SK-N-SH (cell line): Measurements from ENCODE around the gene S100A13. TPM values are rescaled to one million over a fixed set of nuclear protein-coding genes. Genes with fewer than 3 reads are reported as not detected.
A peak's percentile ranks its signal among the peaks of the same experiment; 100 is the strongest.

Experiments
- CTCF ChIA-PET: fragments of 300-600, 350-600 bp; formaldehyde crosslinking; extraction: SDS; loops from one replicate; lab custom pipeline; 2021; lab: Yijun Ruan, JAX
- POLR2A ChIA-PET: fragments of 350-600 bp; sonication (Branson Sonifier 250); formaldehyde crosslinking; extraction: SDS; loops from one replicate; lab custom pipeline; 2020; ENCODE audit warnings: antibody characterized with exemption, inconsistent platforms; lab: Yijun Ruan, JAX
- DNase-seq: peaks from one replicate; pipeline ENCODE4 v3.0.0; 2012
- H2AFZ ChIP-seq: fragments of 200-600 bp; sonication (generic); 2 replicates; pipeline ENCODE4 v1.8.1; 2016; ENCODE audit warnings: antibody characterized with exemption, mild to moderate bottlenecking, low read depth
- H3F3A ChIP-seq: fragments of 200-600 bp; sonication (generic); replicated peaks from 2 replicates; pipeline ENCODE3; 2016; ENCODE audit warnings: antibody characterized with exemption, mild to moderate bottlenecking; ENCODE audit not compliant: insufficient read depth
- H3K27ac ChIP-seq, 2 experiments: fragments of 200-500 bp in 1 of 2; fragments of 200-600 bp in 1 of 2; sonication (Bioruptor generic) in 1 of 2; sonication (generic), shearing (Covaris generic) in 1 of 2; 2 replicates each; pipeline versions ENCODE4 v1.5.1 to v1.6.1; 2014 to 2016; ENCODE audit warnings: low read depth in 2 of 2, inconsistent platforms in 1 of 2, low read length in 1 of 2, mild to moderate bottlenecking in 1 of 2, mixed read lengths in 1 of 2
- H3K27me3 ChIP-seq: fragments of 200-600 bp; sonication (generic), shearing (Covaris generic); 2 replicates; pipeline ENCODE4 v1.6.1; 2016; ENCODE audit warnings: mixed run types; ENCODE audit not compliant: insufficient read depth
- H3K36me3 ChIP-seq, 2 experiments: fragments of 200-500 bp in 1 of 2; fragments of 200-600 bp in 1 of 2; sonication (Bioruptor generic) in 1 of 2; sonication (generic) in 1 of 2; replicated peaks in 1 of 2; 2 replicates each; pipeline versions ENCODE3 to v1.5.1; 2014 to 2016; ENCODE audit warnings: low read length in 1 of 2, mild to moderate bottlenecking in 1 of 2; ENCODE audit not compliant: insufficient read depth in 2 of 2, control insufficient read depth in 1 of 2
- H3K4me1 ChIP-seq, 2 experiments: fragments of 200-500 bp in 1 of 2; fragments of 200-600 bp in 1 of 2; sonication (Bioruptor generic) in 1 of 2; sonication (generic), shearing (Covaris generic) in 1 of 2; 2 replicates each; pipeline versions ENCODE4 v1.5.1 to v1.6.1; 2014 to 2016; ENCODE audit warnings: low read depth in 1 of 2, low read length in 1 of 2, mixed run types in 1 of 2; ENCODE audit not compliant: insufficient read depth in 2 of 2, control insufficient read depth in 1 of 2
- H3K4me2 ChIP-seq: fragments of 200-600 bp; sonication (generic), shearing (Covaris generic); 2 replicates; pipeline ENCODE4 v1.6.1; 2017; ENCODE audit warnings: mixed run types
- H3K4me3 ChIP-seq, 2 experiments: fragments of 200-500 bp in 1 of 2; fragments of 200-600 bp in 1 of 2; sonication (Bioruptor generic) in 1 of 2; sonication (generic), shearing (Covaris generic) in 1 of 2; 2 replicates each; pipeline versions ENCODE4 v1.5.1 to v1.8.1; 2014 to 2016; ENCODE audit warnings: low read depth in 2 of 2, inconsistent platforms in 1 of 2, low read length in 1 of 2, mild to moderate bottlenecking in 1 of 2, mixed read lengths in 1 of 2, moderate library complexity in 1 of 2
- H3K79me2 ChIP-seq: fragments of 200-600 bp; sonication (generic); 2 replicates; pipeline ENCODE4 v1.8.1; 2017; ENCODE audit warnings: mild to moderate bottlenecking; ENCODE audit not compliant: insufficient read depth
- H3K9ac ChIP-seq: fragments of 200-600 bp; sonication (generic); 2 replicates; pipeline ENCODE4 v1.6.1; 2017; ENCODE audit warnings: mixed run types
- H3K9me2 ChIP-seq: fragments of 200-600 bp; sonication (generic); 2 replicates; pipeline ENCODE4 v1.6.1; 2017; ENCODE audit warnings: mixed run types
- H3K9me3 ChIP-seq: fragments of 200-600 bp; sonication (generic); 2 replicates; pipeline ENCODE4 v1.6.1; 2017; ENCODE audit warnings: mixed run types, mild to moderate bottlenecking, moderate library complexity
- H4K20me1 ChIP-seq: fragments of 200-600 bp; sonication (generic); 2 replicates; pipeline ENCODE4 v1.6.1; 2017; ENCODE audit warnings: mild to moderate bottlenecking, mixed run types; ENCODE audit not compliant: insufficient read depth
- CHD2 ChIP-seq: fragments of 150-350 bp; IDR thresholded peaks from 2 replicates; pipeline ENCODE4 v1.6.1; 2018; ENCODE audit warnings: low read length; ENCODE audit not compliant: partially characterized antibody
- CTCF ChIP-seq: fragments of 200-600 bp; sonication (generic); IDR thresholded peaks from 2 replicates; pipeline ENCODE4 v1.6.1; 2017; ENCODE audit warnings: antibody characterized with exemption, mild to moderate bottlenecking, moderate library complexity
- ELF1 ChIP-seq: IDR thresholded peaks from 2 replicates; pipeline ENCODE4 v1.4.0; 2012
- FOXM1 ChIP-seq: IDR thresholded peaks from 2 replicates; pipeline ENCODE4 v1.4.0; 2012; ENCODE audit warnings: low read depth, mild to moderate bottlenecking
- JUND ChIP-seq: IDR thresholded peaks from 2 replicates; pipeline ENCODE4 v1.4.0; 2012
- MEF2A ChIP-seq: IDR thresholded peaks from 2 replicates; pipeline ENCODE4 v1.4.0; 2012; ENCODE audit warnings: low read depth, borderline replicate concordance
- POLR2AphosphoS5 ChIP-seq: IDR thresholded peaks from 2 replicates; pipeline ENCODE4 v1.6.1; 2012; ENCODE audit warnings: low read depth, low read length
- REST ChIP-seq: IDR thresholded peaks from 2 replicates; pipeline ENCODE4 v1.6.1; 2012; ENCODE audit warnings: mild to moderate bottlenecking, low read depth, low read length, moderate library complexity
- ZBTB33 ChIP-seq: IDR thresholded peaks from 2 replicates; pipeline ENCODE4 v1.4.0; 2012; ENCODE audit warnings: low read depth, borderline replicate concordance
- WGBS: methylation state at CpG from one replicate; pipeline ENCODE4 v1.1.6; 2017; ENCODE audit warnings: low lambda C conversion rate; 5-methylcytosine and 5-hydroxymethylcytosine counted together
- polyA plus RNA-seq, 3 experiments: library from polyadenylated mRNA; depleted of rRNA; stranded (reverse); fragments of >200 nt; gene quantifications; 2 replicates each; pipeline ENCODE4 v1.2.3, GENCODE V29; 2012

The S100A13 gene
- polyA plus RNA-seq, 1 of the 3 experiments (the other 2 are of a cell fraction), result 12.3 TPM

GRCh38 chr1:153648000-153648643 lies 20.8 kb upstream of the S100A13 start (continued):
- no peak for TF ChIP-seq CTCF
- TF ChIP-seq JUND, result no peak

GRCh38 chr1:153647346-153647714 lies 20.0 kb upstream of the S100A13 start:
- peaks cover 0 to 10% of the 10 kb centered on the region in 2 experiments; a peak in 1 of 4 replicates for H3K4me1 ChIP-seq
- H4K20me1 ChIP-seq, result no peaks in the 10 kb centered on the region
- H2AFZ ChIP-seq, result no peak overlapping the region
- POLR2A ChIA-PET, result interaction anchor here (1.0 to 6.4 kb wide), 3 partner anchors 8 to 13 kb away, joined by 4 to 32 read pairs (median 5); partner anchors contain the start of gene CHTOP
- no peak for DNase-seq
- peaks cover 38 to 43% of the 10 kb centered on the region in 2 experiments for H3K36me3 ChIP-seq
- peaks cover 28% of the 10 kb centered on the region for H3F3A ChIP-seq
- WGBS, result 95% methylated on average over 2 of the region's 2 CpGs
- H3K27me3 ChIP-seq, result no peaks in the 10 kb centered on the region
- TF ChIP-seq CTCF (no peak), POLR2AphosphoS5 (peak; percentile 47; the same call in 1 of the 2 replicates)
- no peak overlapping the region for H3K4me2 ChIP-seq
- peaks cover 16% of the 10 kb centered on the region for H3K79me2 ChIP-seq
- H3K4me3 ChIP-seq, result no peak overlapping the region
- H3K9ac ChIP-seq, result no peak overlapping the region
- no peak overlapping the region for H3K27ac ChIP-seq
- CTCF ChIA-PET, result interaction anchor here (0.8 to 1.4 kb wide), 3 partner anchors 12 to 79 kb away, joined by 3 to 4 read pairs (median 3); no protein-coding TSS in a partner anchor
- no peaks in the 10 kb centered on the region for H3K9me3 ChIP-seq
- no peaks in the 10 kb centered on the region for H3K9me2 ChIP-seq

GRCh38 chr1:153646672-153647345 lies 19.5 kb upstream of the S100A13 start:
- no peak overlapping the region for H3K4me3 ChIP-seq
- TF ChIP-seq FOXM1, result no peak
- no peak for TF ChIP-seq CHD2
- TF ChIP-seq POLR2AphosphoS5, result 0 out of 2 replicates have a peak, but pooled peaks have one; percentile 36
- no peak for TF ChIP-seq ELF1
- TF ChIP-seq MEF2A, result no peak
- no peak for TF ChIP-seq REST
- no peak for TF ChIP-seq ZBTB33
- 98% methylated on average over 5 of the region's 5 CpGs for WGBS
- H3K4me1 ChIP-seq, result peaks cover 0 to 10% of the 10 kb centered on the region in 2 experiments; a peak in 1 of 4 replicates
- DNase-seq, result no peak
- no peaks in the 10 kb centered on the region for H3K9me2 ChIP-seq
- H3K4me2 ChIP-seq, result no peak overlapping the region
- peaks cover 21% of the 10 kb centered on the region for H3K79me2 ChIP-seq
- H3K9ac ChIP-seq, result no peak overlapping the region
- CTCF ChIA-PET, result interaction anchor here (0.9 to 1.0 kb wide), 3 partner anchors 12 to 339 kb away, joined by 3 read pairs; partner anchors contain the start of gene RAB13
- H2AFZ ChIP-seq, result no peak overlapping the region
- H3K27ac ChIP-seq, result no peak overlapping the region
- H4K20me1 ChIP-seq, result no peaks in the 10 kb centered on the region
- peaks cover 44 to 47% of the 10 kb centered on the region in 2 experiments for H3K36me3 ChIP-seq
- H3K27me3 ChIP-seq, result no peaks in the 10 kb centered on the region
- POLR2A ChIA-PET, result interaction anchor here (1.0 to 6.4 kb wide), 3 partner anchors 9 to 12 kb away, joined by 4 to 32 read pairs (median 5); partner anchors contain the start of gene CHTOP
- H3K9me3 ChIP-seq, result no peaks in the 10 kb centered on the region
- peaks cover 30% of the 10 kb centered on the region for H3F3A ChIP-seq
